Keratinocyte (primary cell): ENCODE data around the gene ANO2. TPM values are rescaled to one million over a fixed set of nuclear protein-coding genes. Genes with fewer than 3 reads are reported as not detected.

Experiments used
- DNase-seq: peaks from one replicate; pipeline ENCODE4 v3.0.0-alpha.2; 2011; ENCODE audit warnings: low read depth, missing footprints, low spot score
- FAIRE-seq: peaks from 2 replicates; lab custom pipeline; 2011; peaks lifted over from hg19 to GRCh38; lab: Jason Lieb, UNC
- H2AFZ ChIP-seq: 2 replicates; pipeline ENCODE4 v1.6.0; 2012; ENCODE audit warnings: low read length, control low read depth, inconsistent platforms; ENCODE audit not compliant: control insufficient read depth
- H3K27ac ChIP-seq: 2 replicates; pipeline ENCODE4 v1.5.1; 2011; ENCODE audit warnings: low read length; ENCODE audit not compliant: control insufficient read depth, insufficient read depth
- H3K27me3 ChIP-seq: 3 replicates; pipeline ENCODE4 v1.6.0; 2011; ENCODE audit warnings: low read length; ENCODE audit not compliant: control insufficient read depth, insufficient read depth; ENCODE audit errors: extremely low read depth
- H3K36me3 ChIP-seq, 2 experiments: 2 replicates in 1 of 2; 3 replicates in 1 of 2; pipeline ENCODE4 v1.5.1; 2011; ENCODE audit warnings: low read length in 2 of 2, mild to moderate bottlenecking in 1 of 2; ENCODE audit not compliant: control insufficient read depth in 2 of 2, insufficient read depth in 2 of 2; ENCODE audit errors: extremely low read depth in 1 of 2
- H3K4me1 ChIP-seq: 3 replicates; pipeline ENCODE4 v1.5.1; 2011; ENCODE audit warnings: low read length; ENCODE audit not compliant: control insufficient read depth, insufficient read depth; ENCODE audit errors: extremely low read depth
- H3K4me2 ChIP-seq: 3 replicates; pipeline ENCODE4 v1.6.0; 2011; ENCODE audit warnings: low read depth, low read length; ENCODE audit not compliant: control insufficient read depth, insufficient read depth; ENCODE audit errors: extremely low read depth
- H3K4me3 ChIP-seq, 3 experiments: fragments of 200-600 bp in 1 of 3; sonication (generic) in 1 of 3; 2 replicates in 2 of 3; 3 replicates in 1 of 3; pipeline ENCODE4 v1.5.1; 2011 to 2016; ENCODE audit warnings: low read length in 3 of 3, mild to moderate bottlenecking in 3 of 3, control low read depth in 2 of 3, inconsistent platforms in 1 of 3, low read depth in 1 of 3, mixed read lengths in 1 of 3, mixed run types in 1 of 3, moderate library complexity in 1 of 3; ENCODE audit not compliant: control insufficient read depth in 2 of 3, insufficient read depth in 2 of 3; ENCODE audit errors: extremely low read depth in 1 of 3
- H3K79me2 ChIP-seq: 2 replicates; pipeline ENCODE4 v1.6.0; 2012; ENCODE audit warnings: low read length; ENCODE audit not compliant: control insufficient read depth, insufficient read depth
- H3K9ac ChIP-seq: 3 replicates; pipeline ENCODE4 v1.6.0; 2011; ENCODE audit warnings: low read length; ENCODE audit not compliant: control insufficient read depth, insufficient read depth; ENCODE audit errors: extremely low read depth
- H3K9me1 ChIP-seq: 3 replicates; pipeline ENCODE4 v1.6.0; 2011; ENCODE audit warnings: low read length; ENCODE audit not compliant: control insufficient read depth, insufficient read depth; ENCODE audit errors: extremely low read depth
- H3K9me3 ChIP-seq: 2 replicates; pipeline ENCODE4 v1.5.1; 2012; ENCODE audit warnings: low read depth, low read length; ENCODE audit not compliant: control insufficient read depth
- H4K20me1 ChIP-seq: 3 replicates; pipeline ENCODE4 v1.6.0; 2011; ENCODE audit warnings: low read length; ENCODE audit not compliant: control insufficient read depth, insufficient read depth; ENCODE audit errors: extremely low read depth
- CTCF ChIP-seq, 3 experiments: IDR thresholded peaks in 1 of 3; conservative IDR thresholded peaks in 1 of 3; optimal IDR thresholded peaks in 1 of 3; 2 replicates in 2 of 3; 3 replicates in 1 of 3; pipeline versions ENCODE3 to v1.5.1; 2011; ENCODE audit warnings: low read length in 3 of 3, mild to moderate bottlenecking in 3 of 3, moderate library complexity in 2 of 3, control low read depth in 1 of 3, inconsistent platforms in 1 of 3; ENCODE audit not compliant: insufficient read depth in 2 of 3; ENCODE audit errors: extremely low read depth in 1 of 3
- EZH2 ChIP-seq: IDR thresholded peaks from one replicate; pipeline ENCODE4 v1.6.1; 2012; ENCODE audit warnings: inconsistent platforms, mild to moderate bottlenecking, low read length, moderate library complexity
- dilution Hi-C: fragments of 300-500 bp; cut with MboI; formaldehyde crosslinking; loops from one replicate; pipeline ENCODE4 v1.7.0; 2020; ENCODE audit warnings: low sequenced_read_pairs; ENCODE audit not compliant: extremely low pct_ligation_motif_present
- polyA plus RNA-seq, 5 experiments: library from polyadenylated mRNA; depleted of rRNA in 3 of 5; stranded (reverse) in 3 of 5; stranded (forward) in 1 of 5; unstranded in 1 of 5; fragments of >200 nt; gene quantifications; 1 replicate in 1 of 5; 2 replicates in 3 of 5; 3 replicates in 1 of 5; pipeline versions ENCODE4 v1.2.1 to v1.2.3, GENCODE V29; 2011 to 2012; ENCODE audit warnings: missing spikeins in 2 of 5, low read depth in 1 of 5, low replicate concordance in 1 of 5

The ANO2 gene
- polyA plus RNA-seq, 1 donor (not counting 4 experiments of a cell fraction or from before 2014, with no cell fraction given) = 0.14 TPM

- Histone ChIP-seq H3K4me1 (no peaks in the 10 kb centered on the region), H3K36me3 (no peaks in the 10 kb centered on the region), H3K79me2 (no peaks in the 10 kb centered on the region), H2AFZ (no peak overlapping the region), H3K4me2 (no peak overlapping the region), H3K9ac (no peak overlapping the region), H3K27ac (no peak overlapping the region), H3K9me3 (no peaks in the 10 kb centered on the region), H3K4me3 (no peak overlapping the region), H4K20me1 (no peaks in the 10 kb centered on the region), H3K9me1 (no peaks in the 10 kb centered on the region), H3K27me3 (no peaks in the 10 kb centered on the region)
- DNase-seq (no peak), FAIRE-seq (no peak)
- no peak for TF ChIP-seq EZH2
- TF ChIP-seq CTCF (optimal IDR thresholded peaks at IDR 0.05 in 1 of 3, IDR thresholded peaks at IDR 0.05 in 1 of 3, conservative IDR thresholded peaks at IDR 0.05 in 1 of 3; ENCODE audit: extremely low read depth in 1 of 3, insufficient read depth in 2 of 3, low read length in 3 of 3) = no peak
- dilution Hi-C loops = no loop called here
Measured at GRCh38 chr12:5554711-5555110, 390.3 kb downstream of the ANO2 start.

GRCh38 chr12:5549011-5549410 is 396.0 kb downstream of the ANO2 start:
- Histone ChIP-seq H3K27me3 (peaks cover 2% of the 10 kb centered on the region), H3K79me2 (no peaks in the 10 kb centered on the region), H3K9me3 (no peaks in the 10 kb centered on the region), H3K9ac (no peak overlapping the region), H3K4me2 (no peak overlapping the region), H3K4me1 (no peaks in the 10 kb centered on the region), H3K27ac (no peak overlapping the region), H3K36me3 (no peaks in the 10 kb centered on the region), H4K20me1 (no peaks in the 10 kb centered on the region), H3K4me3 (no peak overlapping the region), H2AFZ (no peak overlapping the region), H3K9me1 (no peaks in the 10 kb centered on the region)
- FAIRE-seq = no peak
- TF ChIP-seq EZH2 (no peak), CTCF (optimal IDR thresholded peaks at IDR 0.05 in 1 of 3, IDR thresholded peaks at IDR 0.05 in 1 of 3, conservative IDR thresholded peaks at IDR 0.05 in 1 of 3; ENCODE audit: extremely low read depth in 1 of 3, insufficient read depth in 2 of 3, low read length in 3 of 3) (no peak)
- dilution Hi-C loops = no loop called here
- DNase-seq = no peak
